ENCODE measurements around the gene DBI. TPM values are rescaled to one million over a fixed set of nuclear protein-coding genes. Genes with fewer than 3 reads are reported as not detected.

Gene DBI
- total RNA-seq, 4 donors from 2014 or later: 43.0 to 101 (median 80.9) TPM

DNA sequence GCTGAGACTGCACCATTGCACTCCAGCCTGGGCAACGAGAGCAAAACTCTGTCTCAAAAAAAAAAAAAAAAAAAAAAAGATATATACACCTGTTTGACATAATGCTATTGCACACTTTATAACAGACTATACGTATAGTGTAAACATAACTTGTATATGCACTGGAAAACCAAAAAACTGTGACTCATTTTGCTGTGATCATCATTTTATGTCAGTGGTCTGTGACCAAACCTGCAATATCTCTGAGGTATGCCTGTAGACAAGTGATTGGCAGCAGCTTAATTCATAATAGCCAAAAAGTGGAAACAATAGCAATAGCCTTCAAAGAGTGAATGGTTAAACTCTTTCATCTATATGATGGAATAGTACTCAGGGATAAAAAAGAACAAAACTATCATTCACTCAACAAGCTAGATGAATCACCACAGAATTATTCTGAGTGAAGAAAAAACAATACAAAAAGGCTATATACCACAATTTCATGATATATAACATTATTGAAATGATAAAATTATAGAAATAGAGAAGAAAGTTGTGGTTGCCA is 6.3 kb upstream of the DBI start:
- Histone ChIP-seq H3K9me3 (no peaks in the 10 kb centered on the region), H3K27ac (no peak overlapping the region), H3K4me1 (peaks cover 3 to 15% (median 4%) of the 10 kb centered on the region in 3 donors), H3K36me3 (no peaks in the 10 kb centered on the region), H3K27me3 (no peaks in the 10 kb centered on the region), H3K4me3 (no peak overlapping the region)
- 90 to 91% methylated on average over 1 to 2 of the region's 2 CpGs for WGBS, 2 donors (ENCODE audit: low coverage in 1 of 2)
- TF ChIP-seq, protein P1, sequence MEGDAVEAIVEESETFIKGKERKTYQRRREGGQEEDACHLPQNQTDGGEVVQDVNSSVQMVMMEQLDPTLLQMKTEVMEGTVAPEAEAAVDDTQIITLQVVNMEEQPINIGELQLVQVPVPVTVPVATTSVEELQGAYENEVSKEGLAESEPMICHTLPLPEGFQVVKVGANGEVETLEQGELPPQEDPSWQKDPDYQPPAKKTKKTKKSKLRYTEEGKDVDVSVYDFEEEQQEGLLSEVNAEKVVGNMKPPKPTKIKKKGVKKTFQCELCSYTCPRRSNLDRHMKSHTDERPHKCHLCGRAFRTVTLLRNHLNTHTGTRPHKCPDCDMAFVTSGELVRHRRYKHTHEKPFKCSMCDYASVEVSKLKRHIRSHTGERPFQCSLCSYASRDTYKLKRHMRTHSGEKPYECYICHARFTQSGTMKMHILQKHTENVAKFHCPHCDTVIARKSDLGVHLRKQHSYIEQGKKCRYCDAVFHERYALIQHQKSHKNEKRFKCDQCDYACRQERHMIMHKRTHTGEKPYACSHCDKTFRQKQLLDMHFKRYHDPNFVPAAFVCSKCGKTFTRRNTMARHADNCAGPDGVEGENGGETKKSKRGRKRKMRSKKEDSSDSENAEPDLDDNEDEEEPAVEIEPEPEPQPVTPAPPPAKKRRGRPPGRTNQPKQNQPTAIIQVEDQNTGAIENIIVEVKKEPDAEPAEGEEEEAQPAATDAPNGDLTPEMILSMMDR (IDR thresholded peaks at IDR 0.05): no peak
- no peak for TF ChIP-seq POLR2A (IDR thresholded peaks at IDR 0.05)
- TF ChIP-seq EP300 (IDR thresholded peaks at IDR 0.05): no peak
- TF ChIP-seq POLR2AphosphoS5 (IDR thresholded peaks at IDR 0.05): no peak
- ATAC-seq: no peak

DNA sequence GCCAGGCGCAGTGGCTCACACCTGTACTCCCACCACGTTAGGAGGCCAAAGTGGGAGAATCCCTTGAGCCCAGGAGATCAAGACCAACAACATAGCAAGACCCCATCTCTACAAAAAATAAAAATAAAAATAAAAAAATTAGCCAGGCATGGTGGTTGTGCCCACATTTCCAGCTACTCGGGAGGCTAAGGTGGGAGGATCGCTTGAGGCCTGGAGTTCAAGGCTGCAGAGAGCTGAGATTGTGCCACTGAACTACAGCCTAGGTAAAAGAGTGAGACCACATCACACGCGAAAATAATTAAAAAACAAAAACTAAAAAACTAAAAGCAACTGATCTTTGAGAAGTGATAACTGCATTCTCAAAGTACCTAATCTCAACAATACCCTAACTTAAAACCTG is 2.0 kb upstream of the DBI start:
- no peaks in the 10 kb centered on the region for H3K9me3 ChIP-seq
- no peak overlapping the region for H3K27ac ChIP-seq
- peaks cover 4 to 37% (median 12%) of the 10 kb centered on the region in 3 donors for H3K4me1 ChIP-seq
- ATAC-seq: no peak
- no peak overlapping the region for H3K4me3 ChIP-seq
- H3K36me3 ChIP-seq: peaks cover 0 to 18% of the 10 kb centered on the region in 2 donors
- TF ChIP-seq POLR2A (IDR thresholded peaks at IDR 0.05) (no peak), EP300 (IDR thresholded peaks at IDR 0.05) (no peak), POLR2AphosphoS5 (IDR thresholded peaks at IDR 0.05) (no peak)
- WGBS, 2 donors (ENCODE audit: low coverage in 1 of 2): 85% methylated on average over 4 to 6 of the region's 6 CpGs
- H3K27me3 ChIP-seq: no peaks in the 10 kb centered on the region

DNA sequence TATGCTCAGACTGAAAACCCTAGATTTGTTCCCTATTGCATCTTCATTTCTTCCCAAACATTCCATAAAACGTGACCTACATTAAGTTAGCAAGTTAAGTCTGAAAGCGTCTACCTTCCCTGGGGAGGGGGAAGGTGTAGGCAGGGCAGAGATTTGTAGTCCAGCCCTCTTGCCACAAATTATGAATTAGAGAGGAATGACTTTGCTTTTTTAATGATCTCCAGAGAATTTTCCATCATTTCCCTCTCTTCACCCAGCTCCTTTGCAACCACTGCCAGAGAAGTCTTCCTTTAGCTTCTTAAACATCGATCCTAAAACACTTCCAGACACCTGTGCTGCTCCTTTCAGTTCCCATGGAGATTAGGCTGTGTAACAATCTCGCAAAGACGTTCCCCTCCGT is 1.3 kb upstream of the DBI start:
- Histone ChIP-seq H3K27me3 (no peaks in the 10 kb centered on the region), H3K36me3 (peaks cover 0 to 24% of the 10 kb centered on the region in 2 donors), H3K4me3 (peak overlapping the region; percentile 71 to 85), H3K9me3 (no peaks in the 10 kb centered on the region), H3K27ac (peak overlapping the region in 3 of 4 donors; percentile 77 to 89 (median 86)), H3K4me1 (peaks cover 4 to 39% (median 12%) of the 10 kb centered on the region in 3 donors)
- no peak for ATAC-seq
- no peak for TF ChIP-seq POLR2A (IDR thresholded peaks at IDR 0.05)
- TF ChIP-seq POLR2AphosphoS5 (IDR thresholded peaks at IDR 0.05): no peak
- TF ChIP-seq, protein P1 (IDR thresholded peaks at IDR 0.05): no peak
- no peak for TF ChIP-seq EP300 (IDR thresholded peaks at IDR 0.05)
- WGBS, 2 donors (ENCODE audit: low coverage in 1 of 2): 31 to 52% methylated on average over 5 to 6 of the region's 6 CpGs

DNA sequence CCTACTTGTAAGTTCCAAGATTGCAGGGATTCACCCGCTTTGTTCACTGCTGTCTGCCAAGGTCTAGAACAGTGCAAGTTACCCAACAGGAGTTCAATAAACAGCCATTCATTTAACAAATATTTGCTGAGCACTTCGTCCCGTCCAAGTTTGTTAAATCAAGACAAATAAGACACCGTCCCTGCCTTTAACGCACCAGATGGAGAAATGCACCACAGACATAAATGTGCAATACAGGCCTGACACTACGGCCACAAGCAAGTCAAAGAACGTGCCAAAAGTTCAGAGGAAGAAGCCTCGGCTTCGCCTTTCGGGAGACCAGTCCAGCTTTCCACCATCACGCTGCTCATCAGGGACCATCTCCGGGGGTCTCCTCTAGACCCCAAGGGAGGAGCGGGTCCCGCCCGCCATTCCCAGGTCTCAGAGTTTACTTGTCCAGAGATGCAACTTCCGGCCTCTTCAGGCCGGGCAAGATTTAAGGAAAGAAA is 572 bp upstream of the DBI start:
- no peaks in the 10 kb centered on the region for H3K9me3 ChIP-seq
- TF ChIP-seq EP300 (IDR thresholded peaks at IDR 0.05): no peak
- TF ChIP-seq, protein P1 (IDR thresholded peaks at IDR 0.05): no peak
- TF ChIP-seq POLR2A (IDR thresholded peaks at IDR 0.05): no peak
- TF ChIP-seq POLR2AphosphoS5 (IDR thresholded peaks at IDR 0.05): no peak
- peak overlapping the region; percentile 51 to 89 (median 82) for H3K27ac ChIP-seq
- H3K4me1 ChIP-seq: peaks cover 4 to 41% (median 12%) of the 10 kb centered on the region in 3 donors
- ATAC-seq: peak; percentile 3
- H3K4me3 ChIP-seq: peak overlapping the region; percentile 71 to 85
- WGBS, 2 donors (ENCODE audit: low coverage in 1 of 2): 1 to 6% methylated on average over 5 to 12 of the region's 17 CpGs
- no peaks in the 10 kb centered on the region for H3K27me3 ChIP-seq
- H3K36me3 ChIP-seq: peaks cover 0 to 32% of the 10 kb centered on the region in 2 donors

DNA sequence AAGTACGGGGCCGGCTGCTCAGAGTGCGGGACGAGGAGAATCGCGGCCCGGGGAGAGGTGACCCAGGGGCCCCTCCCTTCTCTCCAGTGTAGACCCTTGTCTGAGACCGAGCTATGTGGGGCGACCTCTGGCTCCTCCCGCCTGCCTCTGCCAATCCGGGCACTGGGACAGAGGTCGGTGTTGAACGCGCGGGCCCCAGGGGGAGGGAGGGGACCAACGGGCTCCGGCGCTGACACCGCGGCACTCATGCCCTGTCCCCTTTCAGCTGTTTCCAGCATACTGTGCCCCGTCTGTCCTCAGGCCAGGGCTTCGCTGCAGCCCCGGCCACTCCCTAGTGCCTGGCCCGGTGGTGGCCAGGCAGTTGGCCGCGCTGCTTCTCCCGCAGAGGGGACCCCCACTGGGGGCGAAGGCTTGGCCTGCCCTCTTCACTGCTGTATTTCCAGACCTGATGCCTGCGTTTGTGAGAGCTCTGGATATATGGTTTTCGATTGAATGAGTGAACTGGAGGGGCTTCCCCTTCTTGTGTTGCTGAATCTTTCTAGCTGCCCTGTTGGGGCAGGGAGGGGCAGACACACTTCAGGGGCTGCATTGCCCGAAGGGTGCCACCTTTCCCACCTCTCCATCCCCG is 809 bp downstream of the DBI start:
- ATAC-seq: peak; percentile 29
- Histone ChIP-seq H3K36me3 (peaks cover 0 to 46% of the 10 kb centered on the region in 2 donors), H3K9me3 (no peaks in the 10 kb centered on the region), H3K27me3 (no peaks in the 10 kb centered on the region), H3K27ac (peak overlapping the region in 3 of 4 donors; percentile 77 to 89 (median 86)), H3K4me1 (peaks cover 4 to 41% (median 12%) of the 10 kb centered on the region in 3 donors), H3K4me3 (peak overlapping the region; percentile 71 to 85)
- TF ChIP-seq, protein P1 (IDR thresholded peaks at IDR 0.05): peak in 1 of 4 experiments; percentile 12
- no peak for TF ChIP-seq EP300 (IDR thresholded peaks at IDR 0.05)
- TF ChIP-seq POLR2A (IDR thresholded peaks at IDR 0.05): no peak
- 0 to 6% methylated on average over 4 to 5 of the region's 32 CpGs for WGBS, 2 donors (ENCODE audit: low coverage in 1 of 2)
